GM19240 (cell line): ENCODE data around the gene SLC43A3.
"Not testable (repeated sequence)": the region's sequence is repeated elsewhere in the genome, so short reads cannot be mapped to it uniquely, and the experiment has no call there.

Source experiments
- DNase-seq: peaks from one replicate; pipeline ENCODE4 v3.0.0; 2011; ENCODE audit warnings: low spot score; ENCODE audit not compliant: insufficient read length

SLC43A3 gene

GRCh38 chr11:57407010-57407920 lies 19.7 kb downstream of the SLC43A3 start:
- DNase-seq, result no peak

DNA sequence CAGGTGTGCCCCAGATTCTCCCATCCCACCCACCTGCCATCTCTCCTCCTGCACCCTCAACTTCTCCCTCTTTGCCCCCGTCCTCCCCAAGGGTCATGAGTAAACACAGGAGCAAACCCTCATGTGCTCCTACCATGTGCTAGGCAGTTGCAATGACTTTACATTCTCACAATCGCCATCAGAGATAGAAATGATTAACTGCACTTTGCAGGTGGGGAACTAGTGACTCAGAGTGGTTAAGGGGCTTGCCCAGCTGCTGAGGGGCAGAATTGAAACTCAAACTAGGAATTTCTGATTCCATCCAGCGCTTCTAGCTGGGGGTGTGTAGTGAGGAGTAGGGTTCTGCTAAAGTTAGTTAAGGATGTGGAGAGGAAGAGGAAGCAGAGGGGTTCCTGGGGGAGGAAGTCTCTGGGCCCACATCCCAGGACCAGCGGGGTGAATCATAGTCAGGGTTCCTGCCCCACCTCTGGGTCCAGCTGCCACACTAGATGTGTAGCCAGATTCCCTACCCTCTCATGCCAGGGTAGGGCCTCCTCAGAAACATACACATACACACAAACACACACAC lies 20.5 kb downstream of the SLC43A3 start:
- DNase-seq, result no peak

DNA sequence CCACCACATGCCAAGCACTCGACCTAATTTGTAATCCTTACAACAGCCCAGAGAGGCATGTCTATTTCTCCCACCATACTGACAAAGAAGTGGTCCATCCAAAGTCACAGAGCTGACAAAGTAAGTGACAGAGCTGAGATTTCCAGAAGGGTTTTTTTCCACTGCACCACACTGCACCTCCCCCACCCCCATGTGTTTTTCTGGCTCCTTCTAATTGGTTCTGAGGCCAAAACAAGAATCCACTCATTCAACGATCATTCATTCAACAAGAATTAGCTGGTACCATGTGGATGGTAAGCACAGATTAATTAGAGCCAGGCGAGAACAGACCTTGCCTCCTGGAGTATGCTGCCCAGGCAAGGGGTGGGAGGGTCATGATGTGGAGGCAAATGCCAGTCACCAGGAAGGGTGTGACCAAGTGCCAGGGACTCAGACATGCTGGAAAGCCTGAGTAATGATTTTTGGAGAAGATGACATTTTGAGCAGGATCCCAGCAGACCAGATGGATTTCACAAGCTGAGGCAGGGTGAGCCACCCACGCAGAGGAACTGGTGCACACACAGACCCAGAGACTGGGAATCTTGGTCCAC lies 21.6 kb downstream of the SLC43A3 start:
- DNase-seq, result no peak

- DNase-seq, result no peak
Measured at GRCh38 chr11:57403802-57404147, 23.1 kb downstream of the SLC43A3 start.

GRCh38 chr11:57403003-57403801 lies 23.7 kb downstream of the SLC43A3 start:
- not testable (repeated sequence) for DNase-seq

DNA sequence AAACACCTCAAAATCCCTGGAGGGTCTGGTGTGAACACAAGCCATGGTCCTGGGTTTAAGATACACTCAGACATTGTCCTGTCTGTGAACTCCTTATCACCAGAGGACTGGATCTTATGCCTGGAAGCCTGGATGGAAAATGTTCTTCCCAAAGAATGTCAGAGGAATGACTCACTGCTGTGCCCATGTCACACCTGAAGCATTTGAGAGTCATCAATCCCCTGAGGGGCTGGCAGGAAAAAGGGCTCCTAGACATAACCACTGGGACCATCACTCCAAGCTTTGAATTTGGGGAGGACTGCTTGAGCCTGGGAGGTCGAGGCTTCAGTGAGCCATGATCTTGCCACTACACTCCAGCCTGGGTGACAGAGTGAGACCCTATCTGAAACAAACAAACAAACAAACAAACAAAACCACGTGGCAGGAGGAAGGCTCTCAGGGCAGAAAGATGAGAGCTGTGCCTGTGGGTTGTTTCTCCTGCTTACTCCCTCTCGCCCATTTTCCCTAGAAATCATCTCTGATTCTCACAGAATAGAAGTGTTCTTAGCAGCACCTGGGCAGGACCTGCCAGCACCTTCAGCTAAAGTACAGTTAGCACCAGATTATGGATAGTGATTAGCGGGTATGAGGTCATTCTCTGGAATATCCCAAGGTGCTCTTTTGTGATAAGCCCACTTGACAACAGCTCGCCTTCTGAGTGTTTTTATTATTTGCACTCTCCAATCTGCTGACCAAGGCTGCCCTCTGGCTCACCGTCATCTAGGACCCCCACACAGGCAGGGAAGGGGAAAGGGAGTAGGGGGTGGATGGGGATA lies 24.5 kb downstream of the SLC43A3 start:
- no peak for DNase-seq

GRCh38 chr11:57399972-57400578 lies 26.8 kb downstream of the SLC43A3 start:
- DNase-seq, result no peak

DNA sequence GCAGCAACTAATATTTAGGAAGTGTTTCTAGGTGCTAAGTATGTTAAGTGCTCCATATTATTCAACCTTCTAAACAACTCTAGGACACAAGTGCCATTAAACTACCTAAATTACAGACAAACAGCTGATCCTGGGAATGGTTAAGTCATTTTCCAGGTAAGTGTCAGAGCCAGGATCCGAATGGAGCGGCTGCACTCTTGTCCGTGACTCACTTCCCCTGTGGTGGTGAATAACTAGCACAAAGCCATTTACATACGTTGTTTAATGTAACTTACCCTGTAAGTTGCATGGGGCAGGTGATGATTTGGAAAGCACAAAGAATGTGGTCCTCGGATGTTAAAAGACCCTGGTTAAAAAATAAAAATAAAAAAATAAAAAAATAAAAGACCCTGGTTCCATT lies 27.7 kb downstream of the SLC43A3 start:
- DNase-seq, result no peak

DNA sequence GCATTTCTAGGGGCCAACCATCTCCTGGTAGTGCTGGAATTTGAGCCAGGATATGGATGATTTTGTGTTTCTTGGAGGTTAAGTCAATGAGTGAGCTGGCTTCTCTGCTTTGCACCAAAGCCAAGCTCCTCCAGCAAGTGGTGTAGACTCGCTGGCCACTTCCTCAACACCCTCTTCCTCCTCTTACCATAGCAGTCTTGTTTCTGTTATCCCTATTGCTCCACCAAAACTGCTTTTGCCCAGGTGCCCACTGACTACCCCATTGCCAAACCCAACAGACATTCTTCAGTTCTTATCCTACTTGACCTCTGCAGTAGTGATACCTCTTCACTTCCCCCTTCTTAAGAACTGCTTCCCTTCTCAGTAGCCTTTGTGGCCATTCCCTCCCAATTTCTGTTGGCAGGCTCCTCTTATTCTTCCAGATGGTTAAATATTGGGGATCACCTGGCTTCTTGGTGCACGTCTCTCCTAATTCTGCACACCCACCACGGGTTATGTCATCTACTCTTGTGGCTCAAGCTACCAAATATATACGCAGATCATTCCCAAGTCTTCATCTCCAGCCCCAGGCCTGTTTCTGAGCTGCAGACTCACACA lies 29.4 kb downstream of the SLC43A3 start:
- DNase-seq, result no peak

DNA sequence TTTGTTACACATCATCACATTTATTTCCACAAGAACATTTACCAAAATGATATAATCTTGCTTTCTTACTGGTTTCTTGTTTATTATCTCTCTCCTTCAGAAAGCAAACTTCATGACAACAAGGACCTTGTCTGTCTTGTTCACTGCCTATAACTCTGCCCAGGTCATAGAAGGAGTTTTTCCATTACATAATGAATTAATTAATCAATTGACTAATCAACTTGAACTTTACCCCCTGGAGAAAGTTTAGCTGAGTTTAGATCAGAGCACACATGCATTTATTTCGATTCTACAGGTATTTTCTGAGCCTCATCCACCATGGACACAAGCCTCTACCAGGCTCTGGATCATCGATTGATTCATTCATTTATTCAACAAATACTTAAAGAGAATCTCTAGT lies 30.2 kb downstream of the SLC43A3 start:
- no peak for DNase-seq

DNA sequence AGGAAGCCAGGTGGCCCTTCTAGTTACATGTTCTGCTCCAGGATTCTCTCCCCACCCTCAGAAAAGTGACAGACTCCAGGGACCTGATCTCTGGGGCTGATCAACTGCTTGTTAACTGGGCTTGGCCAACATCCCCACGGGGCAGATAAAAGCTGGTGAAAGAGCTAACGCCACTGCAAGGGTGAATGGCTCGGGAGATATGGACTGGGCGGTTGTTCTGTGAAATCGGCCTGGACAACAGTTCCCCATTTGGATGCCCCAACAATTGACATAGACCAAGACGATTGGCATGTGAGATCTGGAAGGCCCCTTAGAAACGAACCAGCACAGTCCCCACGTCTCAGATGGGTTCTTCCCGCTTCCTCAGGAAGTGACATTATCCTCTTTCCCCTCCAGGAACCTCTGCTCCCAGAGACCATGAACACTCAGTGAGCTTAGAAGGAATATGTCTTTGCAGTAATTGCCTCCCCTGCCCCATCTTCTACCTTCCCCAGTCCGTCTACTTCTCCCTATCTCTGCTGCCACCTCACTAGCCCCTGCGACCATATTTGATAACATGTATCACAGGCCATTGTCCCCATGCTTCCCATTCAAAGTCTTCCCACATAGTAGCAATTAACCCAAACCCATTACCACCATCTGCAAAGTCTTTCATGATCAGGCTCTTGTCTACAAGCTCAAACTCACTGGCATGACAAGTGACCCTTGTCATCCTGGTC lies 30.9 kb downstream of the SLC43A3 start:
- no peak for DNase-seq

DNA sequence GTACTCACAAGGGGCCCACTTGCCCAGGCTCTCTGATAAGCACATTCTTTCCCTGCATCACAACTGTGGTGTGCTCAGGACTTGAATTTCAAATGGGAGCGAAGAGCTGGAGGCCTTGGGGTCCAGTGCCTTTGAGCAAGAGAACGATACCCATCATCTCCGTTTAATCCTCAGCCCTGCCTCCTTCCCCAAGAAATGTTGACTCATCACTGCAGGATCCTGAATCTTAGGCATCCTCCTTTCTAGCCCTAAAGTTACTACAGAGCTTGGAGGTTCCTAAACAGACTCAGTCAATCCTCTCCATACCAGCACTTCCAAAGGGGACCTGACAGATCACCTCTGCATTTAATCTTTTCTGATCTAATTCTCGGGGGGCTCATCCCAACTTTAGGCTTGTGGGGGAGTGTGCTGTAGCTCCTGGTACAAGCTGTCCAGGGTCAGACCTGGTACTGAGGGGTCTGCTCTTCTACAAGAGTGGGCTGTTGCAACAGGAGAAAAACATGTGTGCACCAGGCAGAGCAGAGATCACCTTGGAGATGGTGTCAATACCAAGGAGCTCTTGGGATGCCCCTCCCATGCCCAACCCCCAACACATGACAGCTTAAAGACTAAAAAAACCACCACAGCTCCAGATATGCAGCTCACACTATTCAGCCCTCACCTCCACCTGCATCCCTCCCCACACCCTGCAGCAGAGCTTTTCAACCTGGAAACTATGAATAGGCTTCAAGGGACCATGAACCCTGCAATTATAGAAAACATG lies 32.5 kb downstream of the SLC43A3 start:
- DNase-seq, result no peak

DNA sequence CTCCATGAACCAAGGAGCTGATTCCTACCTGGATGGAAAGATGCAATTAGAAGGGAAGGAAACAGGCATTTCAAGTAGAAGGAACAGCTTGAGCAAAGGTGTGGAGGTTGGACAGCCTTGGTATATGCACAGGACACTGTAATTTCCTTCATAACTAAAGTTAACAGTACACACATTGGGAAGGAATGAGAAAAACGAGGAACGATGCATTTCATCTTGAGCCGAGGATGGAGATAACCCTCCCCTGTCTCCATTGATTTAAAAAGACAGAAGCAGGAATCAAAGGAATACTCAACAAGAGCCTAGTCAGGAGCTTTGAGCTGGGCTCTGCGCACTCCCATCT lies 34.2 kb downstream of the SLC43A3 start:
- DNase-seq, result no peak

DNA sequence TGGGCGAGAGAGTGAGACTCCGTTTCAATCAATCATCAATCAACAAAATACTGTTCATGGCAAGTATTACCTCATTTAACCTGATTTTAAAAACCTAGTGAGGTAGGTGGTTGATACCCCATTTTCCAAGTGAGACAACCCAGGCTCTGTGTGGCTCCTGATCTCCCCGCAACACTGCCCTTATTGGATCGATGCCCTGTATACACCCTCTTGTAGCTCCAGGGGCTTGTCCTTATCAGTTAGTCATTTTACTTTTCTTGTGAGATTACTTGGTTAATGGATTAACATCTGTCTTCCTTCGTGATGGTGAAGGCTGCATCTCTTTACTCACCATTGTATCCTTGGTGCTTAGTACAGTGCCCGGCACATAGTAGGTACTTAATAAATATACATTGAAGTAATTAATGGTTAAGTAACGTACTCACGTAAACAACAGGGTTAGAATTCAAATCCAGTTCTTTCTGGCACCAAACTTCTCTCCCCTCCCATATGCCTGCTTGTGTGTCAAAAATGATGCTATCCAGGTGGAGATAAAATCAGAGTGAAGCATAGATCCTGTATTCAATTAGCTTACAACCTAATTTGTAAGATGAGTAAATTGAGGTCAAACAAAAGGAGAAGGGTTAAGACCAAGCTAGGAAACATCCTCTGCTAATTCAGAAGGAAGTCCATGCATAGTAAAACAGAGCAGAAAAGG lies 34.7 kb downstream of the SLC43A3 start:
- no peak for DNase-seq

DNA sequence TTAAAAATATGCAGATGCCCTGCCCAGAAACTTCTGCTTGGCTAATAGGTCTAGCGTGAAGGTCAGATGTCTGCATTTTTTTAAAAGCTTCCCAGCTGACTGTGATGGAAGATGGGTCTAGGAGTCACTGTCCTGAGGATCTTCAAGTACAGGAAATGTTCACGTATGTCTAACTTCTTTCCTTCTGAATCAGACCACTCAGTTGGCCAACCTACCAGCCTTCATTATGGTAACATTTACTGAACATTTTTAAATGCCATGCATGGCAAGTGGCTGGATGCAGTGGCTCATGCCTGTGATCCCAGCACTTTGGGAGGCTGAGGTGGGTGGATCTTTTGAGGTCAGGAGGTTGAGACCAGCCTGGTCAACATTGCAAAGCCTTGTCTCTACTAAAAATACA lies 35.4 kb downstream of the SLC43A3 start:
- DNase-seq, result no peak

GRCh38 chr11:57391111-57391510 lies 35.8 kb downstream of the SLC43A3 start:
- DNase-seq, result no peak

DNA sequence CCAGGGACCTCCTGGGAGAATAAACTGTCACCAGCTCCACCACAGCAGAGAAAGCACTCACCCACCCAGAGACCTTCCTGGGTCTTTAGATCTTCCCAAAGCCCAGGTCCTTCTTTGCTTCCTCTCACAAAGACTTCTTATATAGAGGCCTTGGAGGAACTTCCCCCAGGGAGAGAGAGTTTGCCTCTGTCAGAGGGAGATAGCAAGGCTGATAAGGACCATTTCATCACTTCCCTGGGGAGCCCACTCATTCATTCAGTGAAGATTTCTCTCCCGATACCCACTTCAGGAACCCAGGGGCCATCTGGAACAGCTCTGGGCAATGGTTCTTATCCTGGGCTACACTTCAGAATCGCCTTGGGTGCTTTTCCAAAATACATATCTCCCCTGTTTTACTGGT lies 36.4 kb downstream of the SLC43A3 start, which contains the start of gene PRG2:
Gene PRG2, minus strand, starts transcription at position 116 of the 400 bp plus-strand sequence. CDS start 706 bp downstream, outside the sequence.
- DNase-seq, result no peak
